GM20000 (cell line): ENCODE measurements around the gene DFFB.
"Not testable (repeated sequence)": the region's sequence is repeated elsewhere in the genome, so short reads cannot be mapped to it uniquely, and the experiment has no call there.

Experiments
- DNase-seq: peaks from one replicate; pipeline ENCODE4 v3.0.0; 2012; ENCODE audit warnings: low spot score
- CTCF ChIP-seq: IDR thresholded peaks from 2 replicates; pipeline ENCODE4 v1.5.1; 2012; ENCODE audit warnings: mild to moderate bottlenecking, control low read depth; ENCODE audit errors: extremely low read depth, missing control alignments

The DFFB gene, protein sequence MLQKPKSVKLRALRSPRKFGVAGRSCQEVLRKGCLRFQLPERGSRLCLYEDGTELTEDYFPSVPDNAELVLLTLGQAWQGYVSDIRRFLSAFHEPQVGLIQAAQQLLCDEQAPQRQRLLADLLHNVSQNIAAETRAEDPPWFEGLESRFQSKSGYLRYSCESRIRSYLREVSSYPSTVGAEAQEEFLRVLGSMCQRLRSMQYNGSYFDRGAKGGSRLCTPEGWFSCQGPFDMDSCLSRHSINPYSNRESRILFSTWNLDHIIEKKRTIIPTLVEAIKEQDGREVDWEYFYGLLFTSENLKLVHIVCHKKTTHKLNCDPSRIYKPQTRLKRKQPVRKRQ

GRCh38 chr1:3856923-3857790, at the start of gene DFFB, which contains the start of gene CEP104:
DFFB (plus strand) TSS chr1:3857476; CDS start chr1:3857604, 128 bp downstream.
CEP104 (minus strand) TSS chr1:3857211; CDS start chr1:3852407, 4,804 bp downstream.
- peak; percentile 48 for TF ChIP-seq CTCF
- DNase-seq = peak; percentile 100

GRCh38 chr1:3807769-3808168, 49.5 kb upstream of the DFFB start:
- TF ChIP-seq CTCF = no peak

DNA sequence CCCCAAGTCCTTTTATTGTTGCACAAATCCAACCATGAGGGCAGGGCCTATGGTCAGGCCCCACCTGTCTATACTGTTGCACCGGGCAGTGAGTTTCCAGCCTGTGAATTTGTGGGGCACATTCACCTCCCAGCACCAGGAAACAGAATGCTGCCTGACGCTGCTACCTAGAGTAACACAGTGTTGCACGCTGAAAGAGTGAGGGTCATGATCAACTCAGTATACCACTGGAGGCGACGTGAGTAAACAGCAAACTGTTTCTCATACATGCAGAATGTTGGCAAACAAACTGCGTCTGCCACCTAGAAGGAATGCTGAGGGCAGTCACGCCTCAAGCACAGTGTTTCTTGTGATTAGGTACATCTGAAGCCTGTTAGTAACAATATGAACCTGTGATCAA, 47.6 kb upstream of the DFFB start:
- DNase-seq = no peak
- TF ChIP-seq CTCF = no peak

More at GRCh38 chr1:3807769-3808168, 49.5 kb upstream of the DFFB start:
- DNase-seq = no peak

GRCh38 chr1:3810149-3810761, 47.0 kb upstream of the DFFB start:
- DNase-seq = not testable (repeated sequence)

DNA sequence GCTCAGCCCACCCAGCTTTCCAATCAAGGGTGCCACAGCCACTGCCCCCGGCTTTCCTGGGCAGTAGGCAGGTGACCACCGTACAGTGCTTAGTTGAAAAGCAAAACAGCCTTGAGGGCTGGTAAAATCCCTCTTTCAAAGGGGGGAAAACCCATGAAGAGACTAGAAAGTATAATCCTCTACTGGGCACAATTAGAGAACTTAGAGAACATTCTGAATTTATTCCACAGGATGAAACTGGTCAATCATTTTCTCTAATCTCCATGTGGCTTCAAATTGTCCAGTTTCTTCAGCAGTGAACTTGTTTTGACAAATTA, 45.7 kb upstream of the DFFB start:
- TF ChIP-seq CTCF = no peak
- DNase-seq = peak; percentile 24

- no peak for TF ChIP-seq CTCF
These were observed 43.2 kb upstream of the DFFB start for GRCh38 chr1:3814065-3814464.

DNA sequence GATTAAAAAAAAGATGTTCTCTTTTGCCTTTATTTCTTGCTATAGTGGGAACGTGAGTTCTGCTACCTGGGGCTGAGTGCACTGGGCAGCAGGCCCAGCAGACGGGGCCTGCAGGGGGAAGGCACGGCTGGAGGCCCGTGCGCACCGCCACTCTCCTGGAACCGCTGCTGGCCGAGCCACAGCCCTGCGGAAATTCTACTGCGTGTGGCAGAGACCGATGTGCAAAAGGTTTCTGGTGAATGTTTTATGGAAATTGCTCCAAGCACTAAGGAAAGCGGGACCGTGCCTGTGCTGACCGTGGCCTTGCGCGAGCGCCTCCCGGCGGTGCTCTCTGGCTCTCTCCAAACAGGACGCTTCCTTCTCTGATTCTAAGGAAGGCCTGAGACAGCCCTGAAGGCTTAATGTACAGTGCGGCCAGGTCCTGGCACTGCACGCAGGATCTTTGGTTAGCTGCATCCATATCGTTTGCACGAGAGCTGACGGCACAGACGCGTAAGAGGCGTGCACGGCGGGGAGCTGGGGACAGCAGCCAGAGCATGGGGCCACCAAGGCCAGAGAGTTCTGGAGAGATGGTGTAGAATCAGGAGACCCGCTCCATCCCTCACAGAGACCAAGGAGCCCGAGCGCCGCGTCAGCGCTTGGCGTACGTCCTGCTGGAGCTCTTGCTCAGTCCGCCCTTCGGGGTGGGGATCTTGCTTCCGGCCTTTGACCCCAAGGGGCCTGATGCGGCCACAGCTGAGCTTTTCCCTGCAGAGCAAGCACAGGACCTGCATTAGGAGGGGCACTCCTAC, 42.3 kb upstream of the DFFB start:
- no peak for TF ChIP-seq CTCF
- no peak for DNase-seq

More at GRCh38 chr1:3814065-3814464, 43.2 kb upstream of the DFFB start:
- DNase-seq = peak; percentile 5
